ENCODE measurements around the gene SACS. TPM values are rescaled to one million over a fixed set of nuclear protein-coding genes. Genes with fewer than 3 reads are reported as not detected.
"Not testable (repeated sequence)": the region's sequence is repeated elsewhere in the genome, so short reads cannot be mapped to it uniquely, and the experiment has no call there.

The SACS gene
- total RNA-seq, 3 donors from 2014 or later (not counting 1 experiment from before 2014, with no cell fraction given) = 10.0 to 13.1 (median 13.0) TPM

DNA sequence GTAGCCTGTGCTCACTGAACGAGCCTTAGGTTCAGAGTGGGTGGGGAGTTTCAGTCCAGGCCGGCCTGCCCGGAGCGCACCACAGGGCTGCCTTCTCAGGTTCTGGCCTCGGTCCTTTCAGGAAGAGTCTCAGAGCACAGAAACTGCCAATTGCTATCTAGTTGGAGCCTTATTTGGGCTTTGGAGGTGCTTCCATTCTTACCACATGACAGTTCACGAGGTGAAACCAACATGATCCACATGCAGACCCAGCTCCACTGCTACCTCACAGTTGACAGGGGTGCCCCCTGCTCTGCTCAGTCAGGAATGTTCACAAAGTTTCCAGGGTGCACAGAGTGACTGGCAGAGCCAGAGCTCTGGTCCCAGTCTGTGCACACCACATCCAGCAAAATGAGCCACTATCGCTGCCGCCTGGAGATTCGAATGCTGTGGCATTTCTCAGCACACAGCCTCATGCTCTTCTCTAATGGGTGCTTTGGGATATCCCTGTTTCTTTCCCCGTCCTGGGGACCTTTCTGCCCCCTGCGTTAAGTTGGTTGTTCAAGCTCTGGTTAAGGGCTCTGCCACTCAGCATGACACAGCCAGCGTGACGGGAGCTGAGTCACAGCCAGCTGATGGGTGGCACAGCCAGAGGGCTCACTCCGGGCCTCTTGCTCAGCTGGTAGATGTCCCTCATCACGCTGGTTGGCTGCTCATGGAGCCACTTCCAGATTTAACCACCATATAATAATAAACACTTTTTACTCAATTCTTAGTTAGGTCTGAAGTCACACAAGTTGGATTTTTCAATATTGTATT lies 7.5 kb upstream of the SACS start:
- intact Hi-C loops (cut with micrococcal nuclease) = no loop called here
- no peak for DNase-seq
- WGBS (ENCODE audit: insufficient coverage) = 91% methylated on average over 14 of the region's 15 CpGs
- Histone ChIP-seq H3K27ac (ENCODE audit: low read length) (no peak overlapping the region), H3K9me3 (ENCODE audit: control insufficient read depth, insufficient read depth, low read length) (no peaks in the 10 kb centered on the region), H3K4me3 (ENCODE audit: low read length) (no peak overlapping the region), H3K27me3 (ENCODE audit: control insufficient read depth, insufficient read depth, low read length) (no peaks in the 10 kb centered on the region), H3K36me3 (ENCODE audit: control insufficient read depth, insufficient read depth, low read length) (no peaks in the 10 kb centered on the region), H3K4me1 (ENCODE audit: control insufficient read depth, insufficient read depth, low read length) (no peaks in the 10 kb centered on the region)
- Mint-ChIP-seq H3K4me3 (no peak overlapping the region), H3K27me3 (ENCODE audit: low read depth in 2 of 2) (peaks cover 0 to 3% of the 10 kb centered on the region in 2 donors), H3K9me3 (no peaks in the 10 kb centered on the region), H3K27ac (no peak overlapping the region), H3K4me1 (no peaks in the 10 kb centered on the region), H3K36me3 (no peaks in the 10 kb centered on the region)
- no peak for ATAC-seq
- TF ChIP-seq, protein P1, sequence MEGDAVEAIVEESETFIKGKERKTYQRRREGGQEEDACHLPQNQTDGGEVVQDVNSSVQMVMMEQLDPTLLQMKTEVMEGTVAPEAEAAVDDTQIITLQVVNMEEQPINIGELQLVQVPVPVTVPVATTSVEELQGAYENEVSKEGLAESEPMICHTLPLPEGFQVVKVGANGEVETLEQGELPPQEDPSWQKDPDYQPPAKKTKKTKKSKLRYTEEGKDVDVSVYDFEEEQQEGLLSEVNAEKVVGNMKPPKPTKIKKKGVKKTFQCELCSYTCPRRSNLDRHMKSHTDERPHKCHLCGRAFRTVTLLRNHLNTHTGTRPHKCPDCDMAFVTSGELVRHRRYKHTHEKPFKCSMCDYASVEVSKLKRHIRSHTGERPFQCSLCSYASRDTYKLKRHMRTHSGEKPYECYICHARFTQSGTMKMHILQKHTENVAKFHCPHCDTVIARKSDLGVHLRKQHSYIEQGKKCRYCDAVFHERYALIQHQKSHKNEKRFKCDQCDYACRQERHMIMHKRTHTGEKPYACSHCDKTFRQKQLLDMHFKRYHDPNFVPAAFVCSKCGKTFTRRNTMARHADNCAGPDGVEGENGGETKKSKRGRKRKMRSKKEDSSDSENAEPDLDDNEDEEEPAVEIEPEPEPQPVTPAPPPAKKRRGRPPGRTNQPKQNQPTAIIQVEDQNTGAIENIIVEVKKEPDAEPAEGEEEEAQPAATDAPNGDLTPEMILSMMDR (IDR thresholded peaks at IDR 0.05) = no peak

DNA sequence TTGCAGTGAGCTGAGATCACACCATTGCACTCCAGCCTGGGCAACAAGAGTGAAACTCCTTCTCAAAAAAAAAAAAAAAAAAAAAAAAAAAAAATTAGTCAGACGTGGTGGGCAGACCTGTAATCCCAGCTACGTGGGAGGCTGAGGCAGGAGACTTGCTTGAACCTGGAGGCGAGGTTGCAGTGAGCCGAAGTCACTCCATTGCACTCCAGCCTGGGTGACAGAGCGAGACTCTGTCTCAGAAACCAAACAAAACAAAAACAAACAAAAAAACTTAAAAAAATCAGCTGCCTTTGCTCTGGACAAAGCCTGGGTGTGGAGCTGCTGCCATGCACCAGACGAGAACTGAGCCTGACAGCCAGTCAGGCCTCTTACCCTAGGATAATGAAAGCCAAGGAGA lies 6.8 kb upstream of the SACS start:
- H3K27me3 Mint-ChIP-seq (ENCODE audit: low read depth in 2 of 2); H3K4me3 Mint-ChIP-seq; DNase-seq; H3K27ac Mint-ChIP-seq; H3K4me3 ChIP-seq (ENCODE audit: low read length); H3K36me3 Mint-ChIP-seq; H3K9me3 Mint-ChIP-seq; H3K4me1 ChIP-seq (ENCODE audit: control insufficient read depth, insufficient read depth, low read length); intact Hi-C loops (cut with micrococcal nuclease); H3K27ac ChIP-seq (ENCODE audit: low read length); ATAC-seq; H3K4me1 Mint-ChIP-seq; H3K9me3 ChIP-seq (ENCODE audit: control insufficient read depth, insufficient read depth, low read length); H3K36me3 ChIP-seq (ENCODE audit: control insufficient read depth, insufficient read depth, low read length); H3K27me3 ChIP-seq (ENCODE audit: control insufficient read depth, insufficient read depth, low read length): not testable (repeated sequence)
- 90% methylated on average over 6 of the region's 6 CpGs for WGBS (ENCODE audit: insufficient coverage)

DNA sequence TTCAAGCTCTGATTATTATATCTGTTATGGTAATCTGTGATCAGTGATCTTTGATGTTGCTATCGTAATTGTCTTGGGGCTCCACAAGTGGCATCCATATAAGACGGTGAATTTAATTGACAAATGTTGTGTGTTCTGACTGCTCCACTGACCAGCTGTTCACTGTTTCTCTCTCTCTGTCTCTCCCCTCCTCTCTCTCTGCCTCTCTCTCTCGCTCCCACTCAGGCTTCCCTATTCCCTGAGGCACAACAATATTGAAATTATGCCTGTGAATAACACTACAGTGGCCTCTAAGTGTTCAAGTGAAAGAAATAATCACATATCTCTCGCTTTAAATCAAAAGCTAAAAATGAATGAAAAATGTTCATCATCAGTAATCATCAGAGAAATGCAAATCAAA lies 4.4 kb upstream of the SACS start:
- Histone ChIP-seq H3K4me3 (ENCODE audit: low read length) (no peak overlapping the region), H3K36me3 (ENCODE audit: control insufficient read depth, insufficient read depth, low read length) (no peaks in the 10 kb centered on the region), H3K27me3 (ENCODE audit: control insufficient read depth, insufficient read depth, low read length) (peaks cover 7% of the 10 kb centered on the region), H3K9me3 (ENCODE audit: control insufficient read depth, insufficient read depth, low read length) (no peaks in the 10 kb centered on the region), H3K27ac (ENCODE audit: low read length) (no peak overlapping the region), H3K4me1 (ENCODE audit: control insufficient read depth, insufficient read depth, low read length) (peaks cover 7% of the 10 kb centered on the region)
- Mint-ChIP-seq H3K4me3 (no peak overlapping the region), H3K9me3 (no peaks in the 10 kb centered on the region), H3K36me3 (no peaks in the 10 kb centered on the region), H3K4me1 (peaks cover 10 to 11% of the 10 kb centered on the region in 2 donors), H3K27me3 (ENCODE audit: low read depth in 2 of 2) (peaks cover 16 to 18% of the 10 kb centered on the region in 2 donors), H3K27ac (no peak overlapping the region)
- intact Hi-C loops (cut with micrococcal nuclease) = no loop called here
- TF ChIP-seq, protein P1 (IDR thresholded peaks at IDR 0.05) = no peak
- 75% methylated on average over 3 of the region's 4 CpGs for WGBS (ENCODE audit: insufficient coverage)
- ATAC-seq (no peak), DNase-seq (no peak)

DNA sequence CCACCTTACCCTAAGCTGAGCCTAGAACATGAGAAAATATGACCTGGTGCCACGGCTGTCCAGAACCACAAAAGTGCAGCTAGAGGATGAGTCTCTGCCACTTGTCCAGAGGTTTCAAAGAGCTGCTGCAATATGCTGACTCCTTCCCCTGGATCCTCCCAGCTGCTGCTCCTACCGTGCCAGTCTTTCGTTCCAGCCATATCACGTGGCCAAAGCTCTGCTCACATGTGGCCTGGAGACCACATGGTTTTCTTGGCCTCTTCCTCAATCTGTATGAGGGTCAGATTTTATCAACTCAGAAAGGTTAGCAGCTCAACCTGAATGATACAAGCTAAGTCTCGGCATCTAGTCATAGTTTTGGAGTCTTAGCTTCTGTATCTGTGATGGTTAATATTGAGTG lies 3.2 kb upstream of the SACS start:
- Histone ChIP-seq H3K4me1 (ENCODE audit: control insufficient read depth, insufficient read depth, low read length) (peaks cover 7% of the 10 kb centered on the region), H3K4me3 (ENCODE audit: low read length) (no peak overlapping the region), H3K27ac (ENCODE audit: low read length) (no peak overlapping the region), H3K36me3 (ENCODE audit: control insufficient read depth, insufficient read depth, low read length) (no peaks in the 10 kb centered on the region), H3K9me3 (ENCODE audit: control insufficient read depth, insufficient read depth, low read length) (no peaks in the 10 kb centered on the region), H3K27me3 (ENCODE audit: control insufficient read depth, insufficient read depth, low read length) (peaks cover 7% of the 10 kb centered on the region)
- intact Hi-C loops (cut with micrococcal nuclease) = no loop called here
- DNase-seq (no peak), ATAC-seq (no peak)
- 77% methylated on average over 5 of the region's 5 CpGs for WGBS (ENCODE audit: insufficient coverage)
- Mint-ChIP-seq H3K9me3 (no peaks in the 10 kb centered on the region), H3K27ac (no peak overlapping the region), H3K36me3 (no peaks in the 10 kb centered on the region), H3K4me3 (no peak overlapping the region), H3K4me1 (peaks cover 11% of the 10 kb centered on the region in 2 donors), H3K27me3 (ENCODE audit: low read depth in 2 of 2) (peaks cover 21 to 30% of the 10 kb centered on the region in 2 donors)
- TF ChIP-seq, protein P1 (IDR thresholded peaks at IDR 0.05) = no peak
